ENCODE measurements around the gene ST3GAL3.

Gene ST3GAL3

GRCh38 chr1:43770111-43770510, 62.8 kb downstream of the ST3GAL3 start:
- DNase-seq (ENCODE audit: low read depth in 1 of 2, low spot score in 1 of 2), result no peak
- H3K27ac ChIP-seq (replicated peaks), result no peak overlapping the region
- H3K4me3 ChIP-seq (replicated peaks; ENCODE audit: insufficient read depth, low read length), result no peak overlapping the region
- no peaks in the 10 kb centered on the region for H3K27me3 ChIP-seq (ENCODE audit: insufficient read depth, poor library complexity, severe bottlenecking)
- TF ChIP-seq GABPA (IDR thresholded peaks at IDR 0.05; ENCODE audit: low read depth) (no peak), SPI1 (IDR thresholded peaks at IDR 0.05; ENCODE audit: borderline replicate concordance, low read depth) (no peak), POLR2AphosphoS5 (IDR thresholded peaks at IDR 0.05; ENCODE audit: low read depth) (no peak), REST (IDR thresholded peaks at IDR 0.05; ENCODE audit: insufficient replicate concordance, low read depth) (no peak), CTCF (IDR thresholded peaks at IDR 0.05; ENCODE audit: insufficient read depth, low read length) (no peak)

GRCh38 chr1:43772978-43773377, 65.6 kb downstream of the ST3GAL3 start:
- no peak overlapping the region for H3K27ac ChIP-seq (replicated peaks)
- DNase-seq (ENCODE audit: low read depth in 1 of 2, low spot score in 1 of 2), result no peak

GRCh38 chr1:43773821-43774220, 66.5 kb downstream of the ST3GAL3 start:
- Histone ChIP-seq H3K27me3 (ENCODE audit: insufficient read depth, poor library complexity, severe bottlenecking) (no peaks in the 10 kb centered on the region), H3K4me3 (replicated peaks; ENCODE audit: insufficient read depth, low read length) (no peak overlapping the region), H3K27ac (replicated peaks) (no peak overlapping the region)
- no peak for TF ChIP-seq REST (IDR thresholded peaks at IDR 0.05; ENCODE audit: insufficient replicate concordance, low read depth)
- no peak for TF ChIP-seq SPI1 (IDR thresholded peaks at IDR 0.05; ENCODE audit: borderline replicate concordance, low read depth)
- TF ChIP-seq GABPA (IDR thresholded peaks at IDR 0.05; ENCODE audit: low read depth), result no peak
- TF ChIP-seq POLR2AphosphoS5 (IDR thresholded peaks at IDR 0.05; ENCODE audit: low read depth), result no peak
- TF ChIP-seq CTCF (IDR thresholded peaks at IDR 0.05; ENCODE audit: insufficient read depth, low read length), result no peak
- DNase-seq (ENCODE audit: low read depth in 1 of 2, low spot score in 1 of 2), result no peak

More at GRCh38 chr1:43772978-43773377, 65.6 kb downstream of the ST3GAL3 start:
- Histone ChIP-seq H3K4me3 (replicated peaks; ENCODE audit: insufficient read depth, low read length) (no peak overlapping the region), H3K27me3 (ENCODE audit: insufficient read depth, poor library complexity, severe bottlenecking) (no peaks in the 10 kb centered on the region)
- TF ChIP-seq SPI1 (IDR thresholded peaks at IDR 0.05; ENCODE audit: borderline replicate concordance, low read depth) (no peak), GABPA (IDR thresholded peaks at IDR 0.05; ENCODE audit: low read depth) (no peak), CTCF (IDR thresholded peaks at IDR 0.05; ENCODE audit: insufficient read depth, low read length) (no peak), REST (IDR thresholded peaks at IDR 0.05; ENCODE audit: insufficient replicate concordance, low read depth) (no peak), POLR2AphosphoS5 (IDR thresholded peaks at IDR 0.05; ENCODE audit: low read depth) (no peak)

Measured in HL-60 (cell line).